Colonic mucosa (tissue), 4 donors: ENCODE measurements around the gene ABCC3. TPM values are rescaled to one million over a fixed set of nuclear protein-coding genes. Genes with fewer than 3 reads are reported as not detected.

ENCODE experiments used
- DNase-seq: peaks from one replicate; pipeline ENCODE4 v3.0.0-alpha.2; 2020
- H3K27ac ChIP-seq: fragments of 200-600 bp; one replicate; pipeline ENCODE4 v1.8.0; 2021
- H3K27me3 ChIP-seq: fragments of 200-600 bp; one replicate; pipeline ENCODE4 v1.8.0; 2021
- H3K36me3 ChIP-seq: fragments of 200-600 bp; one replicate; pipeline ENCODE4 v1.8.0; 2021
- H3K4me1 ChIP-seq: fragments of 200-600 bp; one replicate; pipeline ENCODE4 v1.8.0; 2021; ENCODE audit warnings: mild to moderate bottlenecking
- H3K4me3 ChIP-seq: fragments of 200-600 bp; one replicate; pipeline ENCODE4 v1.8.0; 2021
- H3K9ac ChIP-seq, 2 donors: one replicate each; pipeline ENCODE4 v1.7.0; 2013; ENCODE audit warnings: control low read depth in 2 of 2, low read depth in 2 of 2, low read length in 2 of 2
- H3K9me3 ChIP-seq: fragments of 200-600 bp; one replicate; pipeline ENCODE4 v1.8.0; 2021
- intact Hi-C: fragments of 100-400 bp; cut with DNase I; formaldehyde crosslinking; loops from one replicate; pipeline ENCODE4 v1.14.1; 2022
- total RNA-seq, 2 donors: library from RNA; stranded (reverse); fragmentation: NEBNext Ultra II Directional in 1 of 2; extraction: Animal tissue kit (Norgen Biotek cat#: 25700) in 1 of 2; gene quantifications; one replicate each; pipeline ENCODE4 v1.2.1, GENCODE V29; 2021
- TF ChIP-seq, protein P1 (sequence below): fragments of 200-600 bp; IDR thresholded peaks from one replicate; pipeline ENCODE4 v1.8.0; 2022; ENCODE audit warnings: antibody characterized with exemption, mild to moderate bottlenecking
- donor health status: healthy.
- donor health status: DM: no; HTN: no; CAD: no.
- donor health status: DM: no; HTN: no; CAD: no.

The ABCC3 gene
- total RNA-seq, 2 donors from 2014 or later: 187 to 226 TPM

DNA sequence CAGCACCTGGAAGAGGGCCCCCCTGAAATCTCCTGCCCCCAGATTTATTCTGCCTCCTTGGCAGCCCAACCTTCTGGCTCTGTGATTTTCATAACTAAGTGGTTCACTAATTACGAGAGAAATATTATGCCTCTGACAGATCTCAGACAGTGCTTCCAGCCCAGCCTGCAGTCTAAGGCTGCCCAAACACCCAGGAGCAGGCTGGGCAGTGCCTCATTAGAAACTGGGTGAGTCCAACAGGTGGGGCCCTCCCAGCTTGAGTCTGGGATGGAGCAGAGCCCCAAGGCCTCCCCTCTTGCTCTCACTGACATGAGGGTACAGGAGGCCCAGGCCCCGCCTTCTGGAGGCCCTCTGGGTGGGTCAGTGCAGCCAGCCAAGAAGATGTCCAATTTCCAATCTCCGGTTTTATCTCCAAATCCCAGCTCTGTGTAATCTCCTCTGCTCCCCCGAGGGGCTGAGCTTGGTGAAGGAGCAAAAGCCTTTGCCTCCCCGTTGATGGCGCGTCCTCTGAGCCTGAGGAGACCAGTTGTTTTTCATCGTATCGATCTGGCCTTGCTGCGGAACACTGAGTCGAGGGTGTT is 20.1 kb upstream of the ABCC3 start:
- Histone ChIP-seq H3K36me3 (no peaks in the 10 kb centered on the region), H3K4me1 (no peaks in the 10 kb centered on the region), H3K9ac (no peak overlapping the region), H3K27ac (no peak overlapping the region), H3K9me3 (no peaks in the 10 kb centered on the region), H3K4me3 (no peak overlapping the region), H3K27me3 (no peaks in the 10 kb centered on the region)
- TF ChIP-seq, protein P1, sequence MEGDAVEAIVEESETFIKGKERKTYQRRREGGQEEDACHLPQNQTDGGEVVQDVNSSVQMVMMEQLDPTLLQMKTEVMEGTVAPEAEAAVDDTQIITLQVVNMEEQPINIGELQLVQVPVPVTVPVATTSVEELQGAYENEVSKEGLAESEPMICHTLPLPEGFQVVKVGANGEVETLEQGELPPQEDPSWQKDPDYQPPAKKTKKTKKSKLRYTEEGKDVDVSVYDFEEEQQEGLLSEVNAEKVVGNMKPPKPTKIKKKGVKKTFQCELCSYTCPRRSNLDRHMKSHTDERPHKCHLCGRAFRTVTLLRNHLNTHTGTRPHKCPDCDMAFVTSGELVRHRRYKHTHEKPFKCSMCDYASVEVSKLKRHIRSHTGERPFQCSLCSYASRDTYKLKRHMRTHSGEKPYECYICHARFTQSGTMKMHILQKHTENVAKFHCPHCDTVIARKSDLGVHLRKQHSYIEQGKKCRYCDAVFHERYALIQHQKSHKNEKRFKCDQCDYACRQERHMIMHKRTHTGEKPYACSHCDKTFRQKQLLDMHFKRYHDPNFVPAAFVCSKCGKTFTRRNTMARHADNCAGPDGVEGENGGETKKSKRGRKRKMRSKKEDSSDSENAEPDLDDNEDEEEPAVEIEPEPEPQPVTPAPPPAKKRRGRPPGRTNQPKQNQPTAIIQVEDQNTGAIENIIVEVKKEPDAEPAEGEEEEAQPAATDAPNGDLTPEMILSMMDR: no peak
- no peak for DNase-seq
- intact Hi-C loops: no loop called here

GRCh38 chr17:50615828-50616227 is 18.9 kb upstream of the ABCC3 start:
- TF ChIP-seq, protein P1: no peak

DNA sequence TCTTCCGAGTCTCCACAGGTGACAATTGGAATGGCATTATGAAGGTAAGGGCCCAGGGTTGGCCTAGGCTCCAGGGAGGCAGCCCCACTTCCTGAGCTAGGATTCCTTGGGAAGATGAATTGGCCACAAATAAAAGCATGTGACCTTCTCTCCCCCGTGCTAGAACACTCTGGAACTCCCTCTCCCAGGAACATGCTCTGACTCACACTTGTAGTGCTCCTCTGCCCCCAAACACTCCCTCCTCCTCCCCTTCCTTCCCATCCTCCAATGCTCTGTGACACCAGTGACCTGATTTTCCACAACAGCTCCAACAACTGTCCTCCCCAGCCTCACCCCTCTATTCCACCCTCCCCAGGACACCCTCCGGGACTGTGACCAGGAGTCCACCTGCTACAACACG is 16.4 kb upstream of the ABCC3 start:
- no peak for DNase-seq
- no peaks in the 10 kb centered on the region for H3K36me3 ChIP-seq
- TF ChIP-seq, protein P1: no peak
- H3K4me1 ChIP-seq: no peaks in the 10 kb centered on the region
- H3K27ac ChIP-seq: no peak overlapping the region
- no peaks in the 10 kb centered on the region for H3K27me3 ChIP-seq
- no peak overlapping the region for H3K4me3 ChIP-seq
- no peak overlapping the region for H3K9ac ChIP-seq
- H3K9me3 ChIP-seq: no peaks in the 10 kb centered on the region
- intact Hi-C loops: no loop called here

More at GRCh38 chr17:50615828-50616227, 18.9 kb upstream of the ABCC3 start:
- Histone ChIP-seq H3K9ac (no peak overlapping the region), H3K27ac (no peak overlapping the region), H3K4me1 (no peaks in the 10 kb centered on the region), H3K36me3 (no peaks in the 10 kb centered on the region), H3K4me3 (no peak overlapping the region), H3K27me3 (no peaks in the 10 kb centered on the region), H3K9me3 (no peaks in the 10 kb centered on the region)
- no peak for DNase-seq
- intact Hi-C loops: no loop called here

DNA sequence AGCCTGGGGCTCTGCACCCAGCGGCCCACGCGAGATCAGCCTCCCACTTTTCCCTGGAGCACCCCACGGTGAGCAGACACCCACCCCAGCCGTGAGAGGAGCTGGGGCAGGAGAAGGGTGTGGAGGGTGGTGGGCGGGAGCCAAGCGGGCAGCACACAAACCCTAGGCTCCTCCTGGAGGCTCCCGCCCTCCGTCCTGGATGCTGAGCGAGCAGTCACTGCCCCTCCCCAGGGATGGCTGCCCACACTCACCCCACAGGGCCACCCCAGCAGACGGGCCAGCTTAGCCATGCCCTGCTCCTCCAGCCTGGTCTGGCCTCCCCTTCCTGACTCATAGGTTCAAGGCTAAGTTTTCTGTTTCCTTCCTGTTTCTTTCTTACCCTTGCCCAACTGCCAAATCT is 15.7 kb upstream of the ABCC3 start:
- Histone ChIP-seq H3K4me1 (no peaks in the 10 kb centered on the region), H3K36me3 (no peaks in the 10 kb centered on the region), H3K4me3 (no peak overlapping the region), H3K9ac (no peak overlapping the region), H3K27ac (no peak overlapping the region), H3K27me3 (no peaks in the 10 kb centered on the region), H3K9me3 (no peaks in the 10 kb centered on the region)
- TF ChIP-seq, protein P1: no peak
- intact Hi-C loops: no loop called here
- DNase-seq: no peak

DNA sequence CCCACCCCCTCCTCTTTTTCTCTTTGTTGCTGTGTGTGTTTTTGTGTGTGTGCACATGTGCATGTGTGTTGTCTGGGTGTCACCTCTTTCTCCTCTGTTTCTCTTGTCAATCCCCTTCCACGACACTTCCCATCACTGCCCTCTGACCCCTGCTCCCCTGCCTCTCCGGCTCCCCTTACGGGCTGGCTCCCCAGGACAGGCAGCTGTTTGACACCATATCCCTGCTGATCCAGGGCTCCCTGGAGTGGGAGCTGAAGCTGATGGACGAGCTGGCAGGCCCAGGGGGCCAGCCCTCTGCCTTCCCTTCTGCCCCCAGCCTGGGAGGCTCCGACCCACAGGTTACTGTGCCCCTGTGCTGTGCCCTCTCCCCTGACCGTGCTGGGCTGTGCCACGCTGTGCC is 15.2 kb upstream of the ABCC3 start:
- H3K9ac ChIP-seq: no peak overlapping the region
- H3K9me3 ChIP-seq: no peaks in the 10 kb centered on the region
- TF ChIP-seq, protein P1: no peak
- H3K4me1 ChIP-seq: no peaks in the 10 kb centered on the region
- H3K36me3 ChIP-seq: no peaks in the 10 kb centered on the region
- H3K4me3 ChIP-seq: no peak overlapping the region
- intact Hi-C loops: no loop called here
- no peaks in the 10 kb centered on the region for H3K27me3 ChIP-seq
- no peak overlapping the region for H3K27ac ChIP-seq
- DNase-seq: no peak
